ENCODE data around the gene LSS. TPM values are rescaled to one million over a fixed set of nuclear protein-coding genes. Genes with fewer than 3 reads are reported as not detected.

LSS gene
- total and polyA plus RNA-seq, 2 of the 4 experiments (the other 2 are of a cell fraction) = 43.4 to 58.1 TPM

DNA sequence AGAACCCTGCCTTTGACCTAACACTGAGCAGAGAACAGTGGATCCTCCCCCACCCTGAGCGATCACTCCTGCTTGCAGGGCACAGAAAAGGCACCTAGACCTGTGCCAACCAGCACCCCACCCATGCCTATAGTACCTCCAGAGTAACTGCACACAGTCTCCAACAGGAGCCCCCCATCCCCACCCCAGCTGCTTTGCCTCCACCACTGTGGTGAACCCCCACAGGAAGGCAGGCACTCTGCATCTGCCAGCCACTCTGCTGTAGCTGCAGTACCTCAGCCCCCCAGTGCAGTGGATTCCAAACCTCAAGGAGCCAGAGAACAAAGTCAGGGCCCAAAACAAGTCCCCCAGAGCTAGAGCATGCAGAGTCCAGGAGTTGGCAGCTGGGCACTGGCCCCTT lies 55.0 kb downstream of the LSS start:
- intact Hi-C loops (cut with micrococcal nuclease) (no loop called here), in situ Hi-C loops (cut with MboI; ENCODE audit: low sequenced_read_pairs) (no loop called here), dilution Hi-C loops (cut with HindIII; ENCODE audit: low sequenced_read_pairs, unreplicated experiment) (no loop called here)
- Histone ChIP-seq H4K8ac (ENCODE audit: low read depth in 2 of 2, low read length in 2 of 2) (no peak overlapping the region), H3K36me3 (ENCODE audit: control insufficient read depth, insufficient read depth, low read length) (no peaks in the 10 kb centered on the region), H2AK5ac (ENCODE audit: low read depth, low read length) (no peak overlapping the region), H3K4me3 (ENCODE audit: insufficient read depth, low read depth, low read length) (no peak overlapping the region), H2BK120ac (ENCODE audit: low read depth, low read length) (no peak overlapping the region), H4K20me1 (ENCODE audit: insufficient read depth, low read length) (no peaks in the 10 kb centered on the region), H2BK15ac (ENCODE audit: low read depth, low read length) (no peak overlapping the region), H2BK5ac (ENCODE audit: low read depth, low read length, poor library complexity, severe bottlenecking) (no peak overlapping the region), H3K56ac (ENCODE audit: extremely low read depth, insufficient read depth, low read length) (no peak overlapping the region), H3K79me1 (ENCODE audit: low read depth in 1 of 2, low read length in 2 of 2) (peaks cover 0 to 4% of the 10 kb centered on the region in 2 experiments; a peak in 2 of 4 replicates), H3K18ac (ENCODE audit: low read depth, low read length) (no peak overlapping the region), H4K91ac (ENCODE audit: insufficient read depth, low read depth, low read length) (no peak overlapping the region), H3K4me1 (ENCODE audit: control insufficient read depth, insufficient read depth, low read length) (no peaks in the 10 kb centered on the region), H4K5ac (ENCODE audit: low read depth, low read length) (no peak overlapping the region), H3K27me3 (ENCODE audit: control insufficient read depth, insufficient read depth, low read length) (no peaks in the 10 kb centered on the region), H2BK20ac (ENCODE audit: low read depth, low read length) (no peak overlapping the region), H3K23ac (ENCODE audit: low read depth, low read length) (no peak overlapping the region), H3K9me1 (ENCODE audit: insufficient read depth, low read length) (no peaks in the 10 kb centered on the region), H3K4me2 (ENCODE audit: low read depth, low read length) (no peak overlapping the region), H3K9ac (ENCODE audit: low read depth, low read length) (no peak overlapping the region), H2AK9ac (replicated peaks; ENCODE audit: low read depth, low read length, poor library complexity) (no peak overlapping the region), H3K9me3 (ENCODE audit: control insufficient read depth, insufficient read depth, low read length) (peaks cover 12% of the 10 kb centered on the region), H3K14ac (replicated peaks; ENCODE audit: low read depth, low read length) (no peak overlapping the region), H3K27ac (ENCODE audit: insufficient read depth, low read length) (no peak overlapping the region), H2AFZ (replicated peaks; ENCODE audit: low read length, poor library complexity) (no peak overlapping the region), H3K4ac (ENCODE audit: low read depth, low read length) (no peak overlapping the region)
- TF ChIP-seq NFE2L2 (IDR thresholded peaks at IDR 0.05; ENCODE audit: low read depth, low read length) (no peak), CHD1 (IDR thresholded peaks at IDR 0.05; ENCODE audit: low read depth, low read length) (no peak), MAZ (IDR thresholded peaks at IDR 0.05; ENCODE audit: borderline replicate concordance, low read depth, low read length) (no peak), RAD21 (IDR thresholded peaks at IDR 0.05; ENCODE audit: low read length) (no peak), RCOR1 (IDR thresholded peaks at IDR 0.05; ENCODE audit: insufficient replicate concordance, low read length) (no peak), BHLHE40 (IDR thresholded peaks at IDR 0.05; ENCODE audit: low read depth, low read length) (no peak), MXI1 (IDR thresholded peaks at IDR 0.05; ENCODE audit: borderline replicate concordance, low read depth, low read length) (no peak), MAFK (IDR thresholded peaks at IDR 0.05; ENCODE audit: low read depth, low read length) (no peak)
- TF ChIP-seq, protein P1, sequence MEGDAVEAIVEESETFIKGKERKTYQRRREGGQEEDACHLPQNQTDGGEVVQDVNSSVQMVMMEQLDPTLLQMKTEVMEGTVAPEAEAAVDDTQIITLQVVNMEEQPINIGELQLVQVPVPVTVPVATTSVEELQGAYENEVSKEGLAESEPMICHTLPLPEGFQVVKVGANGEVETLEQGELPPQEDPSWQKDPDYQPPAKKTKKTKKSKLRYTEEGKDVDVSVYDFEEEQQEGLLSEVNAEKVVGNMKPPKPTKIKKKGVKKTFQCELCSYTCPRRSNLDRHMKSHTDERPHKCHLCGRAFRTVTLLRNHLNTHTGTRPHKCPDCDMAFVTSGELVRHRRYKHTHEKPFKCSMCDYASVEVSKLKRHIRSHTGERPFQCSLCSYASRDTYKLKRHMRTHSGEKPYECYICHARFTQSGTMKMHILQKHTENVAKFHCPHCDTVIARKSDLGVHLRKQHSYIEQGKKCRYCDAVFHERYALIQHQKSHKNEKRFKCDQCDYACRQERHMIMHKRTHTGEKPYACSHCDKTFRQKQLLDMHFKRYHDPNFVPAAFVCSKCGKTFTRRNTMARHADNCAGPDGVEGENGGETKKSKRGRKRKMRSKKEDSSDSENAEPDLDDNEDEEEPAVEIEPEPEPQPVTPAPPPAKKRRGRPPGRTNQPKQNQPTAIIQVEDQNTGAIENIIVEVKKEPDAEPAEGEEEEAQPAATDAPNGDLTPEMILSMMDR (conservative IDR thresholded peaks at IDR 0.05; ENCODE audit: low read depth, low read length) = no peak
- ATAC-seq (ENCODE audit: low read depth) (no peak), DNase-seq (no peak)
- no TSS peak for BruUV-seq (replicated peaks)
- ChIA-PET CTCF (no interaction called here), POLR2A (ENCODE audit: unreplicated experiment) (no interaction called here)
- WGBS, 2 experiments (ENCODE audit: extremely low coverage in 2 of 2, insufficient read length in 1 of 2) = 100% methylated on average over 1 of the region's 1 CpG; no CpG with 5 or more reads in 1 of the 2 experiments
